Measurements from ENCODE around the gene CPNE2.

Gene CPNE2

GRCh38 chr16:57145046-57146021, 53.0 kb downstream of the CPNE2 start:
- 91% methylated on average over 13 of the region's 14 CpGs for WGBS
- DNase-seq: no peak
- no peaks in the 10 kb centered on the region for H3K27me3 ChIP-seq (ENCODE audit: control insufficient read depth in 1 of 2, insufficient read depth in 1 of 2, low read length in 2 of 2)
- H4K8ac ChIP-seq (ENCODE audit: low read length): no peak overlapping the region
- H2BK120ac ChIP-seq (ENCODE audit: low read depth, low read length): no peak overlapping the region
- peaks cover 0 to 36% of the 10 kb centered on the region in 2 experiments for H3K36me3 ChIP-seq (ENCODE audit: control insufficient read depth in 1 of 2, insufficient read depth in 2 of 2, low read depth in 1 of 2, low read length in 2 of 2)
- H2AFZ ChIP-seq (ENCODE audit: low read depth, low read length): no peak overlapping the region
- no peak overlapping the region for H3K27ac ChIP-seq (ENCODE audit: low read length, poor library complexity, severe bottlenecking)
- H2BK15ac ChIP-seq (ENCODE audit: low read depth, poor library complexity, severe bottlenecking): no peak overlapping the region
- H4K91ac ChIP-seq (ENCODE audit: low read length): no peak overlapping the region
- H2BK12ac ChIP-seq (ENCODE audit: low read length in 2 of 2): no peak overlapping the region
- no peak overlapping the region for H2BK5ac ChIP-seq (ENCODE audit: low read depth, low read length, poor library complexity, severe bottlenecking)
- no peak overlapping the region for H3K14ac ChIP-seq (ENCODE audit: low read length in 2 of 2)
- H3K79me1 ChIP-seq (replicated peaks; ENCODE audit: low read length, poor library complexity, severe bottlenecking): no peaks in the 10 kb centered on the region
- peaks cover 16% of the 10 kb centered on the region for H3K4me1 ChIP-seq (ENCODE audit: control insufficient read depth, insufficient read depth, low read depth, low read length)
- no peak overlapping the region for H3K4ac ChIP-seq (ENCODE audit: low read depth in 1 of 2, low read length in 2 of 2)
- no peak overlapping the region for H3K4me3 ChIP-seq (ENCODE audit: insufficient read depth in 1 of 2, low read depth in 1 of 2, low read length in 2 of 2)
- H3K9me3 ChIP-seq (ENCODE audit: control insufficient read depth, low read length): no peaks in the 10 kb centered on the region
- H2AK5ac ChIP-seq (ENCODE audit: low read length, severe bottlenecking): no peak overlapping the region
- no peak overlapping the region for H3K9ac ChIP-seq (ENCODE audit: low read length)
- no peak overlapping the region for H3K4me2 ChIP-seq (ENCODE audit: low read length, poor library complexity, severe bottlenecking)
- H3K23ac ChIP-seq (ENCODE audit: low read length in 2 of 2): no peak overlapping the region
- H3K18ac ChIP-seq (ENCODE audit: low read depth in 1 of 2, low read length in 2 of 2): no peak overlapping the region

GRCh38 chr16:57146040-57146647, 53.8 kb downstream of the CPNE2 start:
- Histone ChIP-seq H3K36me3 (ENCODE audit: control insufficient read depth in 1 of 2, insufficient read depth in 2 of 2, low read depth in 1 of 2, low read length in 2 of 2) (peaks cover 6 to 36% of the 10 kb centered on the region in 2 experiments), H2AFZ (ENCODE audit: low read depth, low read length) (no peak overlapping the region), H2BK120ac (ENCODE audit: low read depth, low read length) (no peak overlapping the region), H2AK5ac (ENCODE audit: low read length, severe bottlenecking) (no peak overlapping the region), H3K9me3 (ENCODE audit: control insufficient read depth, low read length) (no peaks in the 10 kb centered on the region), H3K14ac (ENCODE audit: low read length in 2 of 2) (no peak overlapping the region), H2BK5ac (ENCODE audit: low read depth, low read length, poor library complexity, severe bottlenecking) (no peak overlapping the region), H3K27me3 (ENCODE audit: control insufficient read depth in 1 of 2, insufficient read depth in 1 of 2, low read length in 2 of 2) (no peaks in the 10 kb centered on the region), H3K4ac (ENCODE audit: low read depth in 1 of 2, low read length in 2 of 2) (no peak overlapping the region), H4K8ac (ENCODE audit: low read length) (no peak overlapping the region), H3K23ac (ENCODE audit: low read length in 2 of 2) (no peak overlapping the region), H3K27ac (ENCODE audit: low read length, poor library complexity, severe bottlenecking) (no peak overlapping the region), H4K91ac (ENCODE audit: low read length) (no peak overlapping the region), H3K4me2 (ENCODE audit: low read length, poor library complexity, severe bottlenecking) (no peak overlapping the region), H3K18ac (ENCODE audit: low read depth in 1 of 2, low read length in 2 of 2) (no peak overlapping the region), H2BK15ac (ENCODE audit: low read depth, poor library complexity, severe bottlenecking) (no peak overlapping the region), H3K79me1 (replicated peaks; ENCODE audit: low read length, poor library complexity, severe bottlenecking) (no peaks in the 10 kb centered on the region), H3K4me3 (ENCODE audit: insufficient read depth in 1 of 2, low read depth in 1 of 2, low read length in 2 of 2) (no peak overlapping the region), H3K4me1 (ENCODE audit: control insufficient read depth, insufficient read depth, low read depth, low read length) (peaks cover 22% of the 10 kb centered on the region), H2BK12ac (ENCODE audit: low read length in 2 of 2) (no peak overlapping the region), H3K9ac (ENCODE audit: low read length) (no peak overlapping the region)
- DNase-seq: no peak
- 93% methylated on average over 23 of the region's 24 CpGs for WGBS

GRCh38 chr16:57146735-57147134, 54.4 kb downstream of the CPNE2 start:
- Histone ChIP-seq H2BK120ac (ENCODE audit: low read depth, low read length) (no peak overlapping the region), H3K23ac (ENCODE audit: low read length in 2 of 2) (no peak overlapping the region), H3K9me3 (ENCODE audit: control insufficient read depth, low read length) (no peaks in the 10 kb centered on the region), H3K4ac (ENCODE audit: low read depth in 1 of 2, low read length in 2 of 2) (no peak overlapping the region), H4K8ac (ENCODE audit: low read length) (no peak overlapping the region), H3K79me1 (replicated peaks; ENCODE audit: low read length, poor library complexity, severe bottlenecking) (no peaks in the 10 kb centered on the region), H3K4me1 (ENCODE audit: control insufficient read depth, insufficient read depth, low read depth, low read length) (peaks cover 22% of the 10 kb centered on the region), H3K14ac (ENCODE audit: low read length in 2 of 2) (no peak overlapping the region), H3K4me3 (ENCODE audit: insufficient read depth in 1 of 2, low read depth in 1 of 2, low read length in 2 of 2) (no peak overlapping the region), H3K9ac (ENCODE audit: low read length) (no peak overlapping the region), H3K36me3 (ENCODE audit: control insufficient read depth in 1 of 2, insufficient read depth in 2 of 2, low read depth in 1 of 2, low read length in 2 of 2) (peaks cover 7 to 36% of the 10 kb centered on the region in 2 experiments), H3K18ac (ENCODE audit: low read depth in 1 of 2, low read length in 2 of 2) (no peak overlapping the region), H3K4me2 (ENCODE audit: low read length, poor library complexity, severe bottlenecking) (no peak overlapping the region), H3K27me3 (ENCODE audit: control insufficient read depth in 1 of 2, insufficient read depth in 1 of 2, low read length in 2 of 2) (no peaks in the 10 kb centered on the region), H2BK5ac (ENCODE audit: low read depth, low read length, poor library complexity, severe bottlenecking) (no peak overlapping the region), H4K91ac (ENCODE audit: low read length) (no peak overlapping the region), H2BK15ac (ENCODE audit: low read depth, poor library complexity, severe bottlenecking) (no peak overlapping the region), H2AFZ (ENCODE audit: low read depth, low read length) (no peak overlapping the region), H2BK12ac (ENCODE audit: low read length in 2 of 2) (no peak overlapping the region), H2AK5ac (ENCODE audit: low read length, severe bottlenecking) (no peak overlapping the region), H3K27ac (ENCODE audit: low read length, poor library complexity, severe bottlenecking) (no peak overlapping the region)
- WGBS: 97% methylated on average over 5 of the region's 5 CpGs
- DNase-seq: peak; percentile 11
